Stimulated activated CD4-positive, alpha-beta T cell treated with anti-CD3 and anti-CD28 coated beads, TNF-alpha, amount 100 ng/mL, for 24 hours (primary cell): ENCODE results near the gene EFNA4.
A peak's percentile ranks its signal among the peaks of the same experiment; 100 is the strongest.

Source experiments
- DNase-seq, 3 experiments: peaks; one replicate each; pipeline ENCODE4 v3.0.0-alpha.2; 2020; ENCODE audit warnings: low read depth in 3 of 3

Gene EFNA4

DNA sequence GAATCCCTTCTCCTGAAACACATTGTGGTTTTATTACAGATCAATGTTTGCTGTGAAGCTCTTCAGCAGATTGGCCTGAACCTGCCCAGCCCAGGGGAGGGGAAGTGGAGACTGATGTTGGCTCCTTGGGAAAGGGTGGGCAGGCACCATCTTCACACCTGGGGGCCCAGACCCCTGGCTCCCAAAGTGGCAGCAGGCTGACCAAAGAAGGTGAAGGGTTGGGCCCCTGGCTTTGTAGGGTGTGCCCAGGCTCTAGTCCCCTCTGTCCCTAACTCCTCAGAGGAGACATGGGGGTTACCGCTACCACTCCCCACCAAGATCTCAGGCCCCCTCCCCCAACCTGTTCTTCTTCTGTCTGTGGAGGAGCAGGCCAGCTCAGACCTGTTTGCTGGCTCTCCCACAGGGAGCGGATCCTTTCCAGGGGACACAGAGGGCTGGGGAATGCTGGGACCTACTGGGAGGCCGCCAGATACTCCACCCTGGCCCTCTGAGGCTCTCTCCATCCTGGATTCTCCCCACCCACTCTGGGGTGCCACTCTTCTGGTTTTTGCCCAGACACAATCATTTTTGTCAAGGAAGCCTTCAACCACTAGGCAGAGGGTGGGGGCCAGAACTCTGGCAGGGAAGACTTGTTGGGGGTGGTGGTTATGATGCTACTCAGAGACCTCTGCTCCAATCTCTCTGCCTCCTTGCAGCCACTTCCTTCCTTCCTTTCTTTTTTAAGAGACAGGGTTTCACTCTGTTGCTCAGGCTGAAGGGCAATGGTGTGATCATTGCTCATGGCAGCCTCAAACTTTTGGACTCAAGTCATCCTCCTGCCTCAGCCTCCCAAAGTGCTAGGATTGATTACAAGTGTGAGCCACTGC lies 10.1 kb downstream of the EFNA4 start:
- no peak for DNase-seq

GRCh38 chr1:155075535-155075934 lies 12.0 kb downstream of the EFNA4 start:
- DNase-seq: no peak

DNA sequence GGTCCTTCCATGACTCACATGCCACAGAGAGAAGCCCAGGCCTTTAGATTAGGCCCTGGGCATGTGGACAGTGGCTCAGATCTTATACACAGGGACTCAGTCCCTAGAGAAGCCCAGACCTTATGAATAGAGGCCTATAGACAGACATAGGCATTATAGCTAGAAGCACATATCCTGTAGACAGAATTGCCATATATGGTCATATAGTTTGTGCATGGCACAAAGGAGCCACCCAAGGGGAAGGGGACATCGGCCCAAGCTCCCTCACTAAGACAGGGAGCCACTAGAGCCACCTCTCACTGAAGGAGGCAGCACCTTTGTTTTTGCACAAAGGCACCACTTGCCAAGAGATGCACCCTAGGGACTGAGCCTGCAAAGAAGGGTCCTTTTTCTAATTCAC lies 12.8 kb downstream of the EFNA4 start:
- no peak for DNase-seq

DNA sequence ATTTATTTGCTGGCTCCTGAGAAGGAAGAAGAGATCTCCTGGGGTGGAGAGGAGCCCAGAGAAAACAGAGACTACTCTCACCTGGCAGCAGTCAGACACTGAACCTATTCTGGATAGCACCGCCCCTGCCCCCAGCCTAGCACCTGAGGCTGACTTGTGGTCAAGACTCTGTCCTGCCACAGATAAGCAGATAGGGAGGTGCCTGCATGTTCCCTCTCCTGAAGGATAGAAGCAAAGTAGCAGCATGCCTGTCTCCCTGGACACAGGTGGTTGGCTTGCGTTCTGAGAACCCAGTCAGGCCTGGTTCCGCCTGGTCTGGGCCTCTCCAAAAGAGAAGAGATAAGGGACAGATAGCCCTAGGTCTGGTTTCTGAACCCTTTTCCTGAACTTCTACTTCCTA lies 13.8 kb downstream of the EFNA4 start:
- no peak for DNase-seq

- DNase-seq: no peak
Observed at GRCh38 chr1:155077758-155078445, 14.4 kb downstream of the EFNA4 start.

- DNase-seq: peak in 2 of 3 experiments; percentile 48 to 68
Observed at GRCh38 chr1:155078469-155079209, 15.1 kb downstream of the EFNA4 start, which contains the start of gene EFNA3. Gene EFNA3, plus strand, starts transcription at chr1:155078837. Its CDS starts 105 bp downstream, at chr1:155078942.

GRCh38 chr1:155079210-155079486 lies 15.6 kb downstream of the EFNA4 start:
- DNase-seq: no peak

DNA sequence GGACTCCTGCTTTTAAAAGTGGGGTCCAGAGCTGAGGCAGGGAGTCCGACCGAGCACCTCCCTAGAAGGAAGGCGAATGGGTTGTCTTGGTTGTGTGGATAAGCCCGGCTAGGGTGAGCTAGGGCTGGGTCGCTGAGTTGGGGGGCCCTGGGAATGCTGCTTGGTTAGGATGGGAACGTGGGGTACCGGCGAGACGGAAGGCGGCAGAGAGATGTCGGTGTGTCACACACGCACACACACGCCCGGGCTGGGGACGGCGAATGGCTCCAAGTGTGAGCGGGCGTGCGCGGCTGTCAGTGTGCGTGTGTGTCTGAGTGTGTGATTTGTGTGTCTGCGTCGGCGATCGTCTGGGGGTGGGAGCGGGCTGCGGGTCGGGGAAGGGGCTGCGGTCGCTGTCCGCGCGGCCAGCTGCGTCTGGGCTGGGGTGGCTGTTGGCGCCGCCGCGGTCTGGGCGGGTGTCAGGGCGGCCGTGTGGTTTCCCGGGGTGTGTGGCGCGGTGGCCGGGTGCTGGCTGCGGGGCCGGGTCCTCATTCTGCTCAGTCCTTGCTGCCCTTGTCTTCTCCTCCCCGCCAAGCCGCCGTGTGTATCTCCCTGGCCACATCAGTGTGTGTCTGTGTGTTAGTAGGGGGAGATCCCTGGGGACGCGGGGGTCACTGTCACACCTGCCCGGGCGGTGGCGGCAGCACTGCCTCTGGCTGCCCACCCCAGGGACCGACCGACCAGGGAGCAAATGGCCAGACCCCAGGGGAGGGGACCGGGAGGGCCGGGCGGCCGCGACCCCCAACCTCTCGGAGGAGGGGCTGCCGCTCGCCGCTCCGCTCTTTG lies 16.2 kb downstream of the EFNA4 start:
- no peak for DNase-seq

GRCh38 chr1:155080312-155081228 lies 17.0 kb downstream of the EFNA4 start:
- DNase-seq: no peak

- DNase-seq: no peak
Observed at GRCh38 chr1:155081472-155082300, 18.1 kb downstream of the EFNA4 start.

- no peak for DNase-seq
Observed at GRCh38 chr1:155082301-155083051, 18.9 kb downstream of the EFNA4 start.

DNA sequence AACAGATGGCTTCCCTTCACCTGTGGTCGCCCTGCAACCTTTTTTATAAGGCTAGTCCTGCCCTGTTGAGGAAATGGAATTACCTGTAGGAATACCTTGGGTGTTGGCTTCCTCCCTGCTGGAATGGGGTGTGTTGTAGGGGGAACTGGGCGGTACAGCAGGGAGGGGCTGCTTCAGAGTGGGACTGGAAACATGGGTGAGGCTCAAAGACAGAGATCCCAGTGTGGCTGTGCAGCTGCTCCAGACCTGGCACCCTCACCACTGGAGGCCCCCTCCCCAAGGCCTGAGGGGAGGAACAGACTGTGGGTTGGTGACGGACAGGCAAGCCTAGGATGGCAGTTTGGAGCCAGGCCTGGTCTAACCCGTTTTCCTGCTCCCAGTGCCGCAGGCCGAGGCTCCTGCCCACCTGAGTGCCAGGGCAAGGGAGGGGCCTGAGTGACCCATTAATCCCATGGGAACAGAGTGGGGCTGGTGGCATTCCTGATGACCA lies 19.6 kb downstream of the EFNA4 start:
- DNase-seq: no peak

- no peak for DNase-seq
Observed at GRCh38 chr1:155083865-155084721, 20.6 kb downstream of the EFNA4 start.

DNA sequence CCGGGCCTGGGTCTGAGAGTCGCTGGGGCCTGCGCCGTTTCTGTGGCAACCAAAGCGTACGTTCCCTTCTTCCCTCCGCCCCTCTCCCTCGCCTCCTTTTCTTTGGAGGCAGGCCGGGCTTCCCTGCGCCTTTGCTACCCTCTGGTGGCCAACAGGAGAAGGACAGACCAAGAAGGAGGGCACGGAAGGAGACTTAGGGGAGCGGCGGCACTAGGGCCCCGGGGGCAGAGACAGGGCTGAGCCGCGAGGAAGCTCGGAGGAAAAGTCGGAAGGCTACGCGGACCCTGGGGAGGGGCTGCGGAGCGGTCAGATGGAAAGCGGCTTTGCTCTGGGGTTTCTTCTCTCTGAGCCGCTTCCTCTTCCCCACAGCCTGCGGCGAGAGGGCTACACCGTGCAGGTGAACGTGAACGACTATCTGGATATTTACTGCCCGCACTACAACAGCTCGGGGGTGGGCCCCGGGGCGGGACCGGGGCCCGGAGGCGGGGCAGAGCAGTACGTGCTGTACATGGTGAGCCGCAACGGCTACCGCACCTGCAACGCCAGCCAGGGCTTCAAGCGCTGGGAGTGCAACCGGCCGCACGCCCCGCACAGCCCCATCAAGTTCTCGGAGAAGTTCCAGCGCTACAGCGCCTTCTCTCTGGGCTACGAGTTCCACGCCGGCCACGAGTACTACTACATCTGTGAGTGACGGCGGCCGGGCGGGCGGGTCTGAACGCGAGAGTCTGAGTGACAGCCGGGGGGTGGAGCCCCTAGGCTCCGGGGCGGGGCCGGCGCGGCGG lies 21.4 kb downstream of the EFNA4 start:
- peak; percentile 81 to 92 (median 83) for DNase-seq

GRCh38 chr1:155085504-155086127 lies 22.1 kb downstream of the EFNA4 start:
- DNase-seq: peak; percentile 63 to 78 (median 64)

- peak; percentile 67 to 82 (median 68) for DNase-seq
Observed at GRCh38 chr1:155086128-155086741, 22.7 kb downstream of the EFNA4 start.
